Pancreas (tissue), 10 donors: ENCODE measurements around the gene SPATA31C1. TPM values are rescaled to one million over a fixed set of nuclear protein-coding genes. Genes with fewer than 3 reads are reported as not detected.
"Not testable (repeated sequence)": the region's sequence is repeated elsewhere in the genome, so short reads cannot be mapped to it uniquely, and the experiment has no call there.

ENCODE experiments used
- ATAC-seq, 4 donors: fragments of 200-7000 bp; cut with Tn5 transposase; one replicate each; pipeline versions ENCODE4 v1.8.0 to v1.9.1; 2020; ENCODE audit warnings: mild to moderate bottlenecking in 4 of 4, moderate library complexity in 4 of 4
- DNase-seq, 6 donors: peaks; one replicate each; pipeline ENCODE4 v3.0.0-alpha.2; 2020
- FAIRE-seq: peaks from 2 replicates; lab custom pipeline; 2012; peaks lifted over from hg19 to GRCh38; lab: Jason Lieb, UNC
- H3K27ac ChIP-seq, 4 donors: fragments of 200-600 bp; sonication (generic); 1 replicate in 3 of 4; 2 replicates in 1 of 4; pipeline versions ENCODE4 v1.5.0 to v1.8.0; 2020
- H3K27me3 ChIP-seq, 4 donors: fragments of 200-600 bp; one replicate each; pipeline ENCODE4 v1.8.0; 2021
- H3K36me3 ChIP-seq, 3 donors: fragments of 200-600 bp; sonication (generic) in 1 of 3; one replicate each; pipeline versions ENCODE4 v1.5.0 to v1.8.0; 2020 to 2021
- H3K4me1 ChIP-seq, 3 donors: fragments of 200-600 bp; one replicate each; pipeline ENCODE4 v1.8.0; 2021
- H3K4me3 ChIP-seq, 4 donors: fragments of 200-600 bp; sonication (generic) in 2 of 4; one replicate each; pipeline versions ENCODE4 v1.5.0 to v1.8.0; 2020 to 2021
- H3K9me3 ChIP-seq, 4 donors: fragments of 200-600 bp; one replicate each; pipeline ENCODE4 v1.8.0; 2021
- WGBS, 2 donors: extraction: QIAGEN DNeasy Blood & Tissue Kit; methylation state at CpG; one replicate each; pipeline ENCODE4 v1.1.7; 2013; 5-methylcytosine and 5-hydroxymethylcytosine counted together
- intact Hi-C, 3 donors: fragments of 100-400 bp; cut with DNase I; formaldehyde crosslinking; loops; one replicate each; pipeline versions ENCODE4 v1.11.1 to v1.14.2; 2022
- polyA plus RNA-seq, 2 donors: library from polyadenylated mRNA; stranded (reverse); fragments of 200-250 nt; gene quantifications; one replicate each; pipeline ENCODE4 v1.2.3, GENCODE V29; 2013
- total RNA-seq, 6 donors: library from RNA; stranded (reverse); fragmentation: NEBNext Ultra II Directional in 4 of 6; extraction: Animal tissue kit (Norgen Biotek cat#: 25700) in 4 of 6; gene quantifications; one replicate each; pipeline versions ENCODE4 v1.2.1 to v1.2.4, GENCODE V29; 2021 to 2023
- TF ChIP-seq, protein P1 (sequence below), 4 donors: fragments of 200-600 bp; sonication (generic) in 3 of 4; IDR thresholded peaks; one replicate each; pipeline versions ENCODE4 v1.5.0 to v1.8.0; 2021; ENCODE audit warnings: antibody characterized with exemption in 4 of 4
- donor health status: healthy with polysubstance abuse.
- donor health status: DM: no; HTN: no; CAD: no; lungs with moderate emphysema.
- donor health status: DM: no; HTN: no; CAD: no.
- donor health status: control.
- donor health status: control.
- donor health status: Bipolar disorder and iron deficiency.
- donor health status: DM: yes; HTN: yes; CAD: no.
- donor health status: DM: no; HTN: no; CAD: no.
- donor health status: DM: no; HTN: no; CAD: no.
- donor health status: DM: yes; HTN: yes; CAD: no.

The SPATA31C1 gene
- total RNA-seq (not detected), polyA plus RNA-seq (not detected)

DNA sequence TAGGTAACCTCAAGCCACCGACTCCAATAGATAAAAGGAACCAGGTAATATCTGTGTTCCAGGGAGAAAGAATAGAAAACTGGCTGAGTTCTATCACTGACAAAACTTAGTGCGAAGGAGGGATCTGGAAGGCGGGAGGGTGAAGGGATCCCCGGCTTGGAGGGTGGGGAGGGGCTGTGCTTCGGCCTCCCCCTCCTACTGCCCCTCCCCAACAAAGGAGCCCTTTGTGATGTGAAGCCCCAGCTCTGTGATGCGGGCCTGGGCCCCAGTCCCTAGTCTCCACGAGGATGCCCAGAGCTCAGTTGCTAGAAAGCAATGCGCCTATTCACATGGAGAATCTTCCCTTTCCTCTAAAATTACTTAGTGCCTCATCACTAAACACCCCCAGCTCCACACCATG, at the start of gene SPATA31C1:
SPATA31C1 (plus strand) TSS at position 301 of the 400 bp plus-strand sequence.
- H3K9me3 ChIP-seq, DNase-seq, FAIRE-seq, H3K27ac ChIP-seq, ATAC-seq, H3K36me3 ChIP-seq, H3K4me1 ChIP-seq, intact Hi-C loops, H3K27me3 ChIP-seq, H3K4me3 ChIP-seq: not testable (repeated sequence)
- no CpG with 5 or more reads among the region's 8 CpGs for WGBS, 2 donors

DNA sequence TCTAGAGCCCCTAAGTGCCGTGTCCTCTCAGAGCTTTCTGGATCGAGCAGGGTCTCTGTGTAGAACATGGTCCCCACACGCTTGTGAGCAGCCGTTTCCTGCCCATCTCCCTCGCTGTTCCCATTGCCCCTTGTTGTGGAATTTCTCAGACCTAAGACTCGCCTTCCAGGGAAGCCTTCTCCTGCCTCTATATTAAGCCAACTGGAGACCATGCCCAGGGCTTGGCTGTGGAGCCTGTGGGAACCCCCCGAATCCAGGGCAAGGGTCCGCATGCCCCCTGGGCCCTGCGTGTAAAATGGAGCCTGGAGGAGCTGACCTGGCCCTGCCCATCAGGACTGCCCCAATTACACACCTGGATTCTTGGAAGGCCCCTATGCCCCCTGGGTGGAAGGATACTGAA, 49.6 kb upstream of the SPATA31C1 start:
- FAIRE-seq = no peak
- intact Hi-C loops = no loop called here
- no peak for ATAC-seq

DNA sequence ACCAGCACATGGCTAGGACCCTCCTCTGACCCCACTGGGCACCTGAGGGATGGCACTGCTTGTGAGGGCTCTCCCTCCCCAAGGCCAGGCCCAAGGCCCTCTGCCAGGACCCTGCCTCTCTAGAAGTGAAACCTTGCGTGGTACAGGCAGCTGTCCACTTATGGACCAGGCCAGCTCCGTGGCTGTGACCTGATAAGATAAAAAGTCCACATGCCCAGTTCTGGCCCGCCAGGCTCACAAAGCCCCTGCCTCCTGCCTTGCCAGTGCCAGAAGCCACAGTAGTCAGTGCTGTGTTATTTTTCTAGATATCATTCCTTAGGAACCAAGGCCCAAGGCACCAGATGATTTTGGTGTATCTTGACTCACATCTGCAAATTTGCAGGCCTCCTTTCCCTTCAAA, 49.1 kb upstream of the SPATA31C1 start:
- H3K4me1 ChIP-seq = no peaks in the 10 kb centered on the region
- intact Hi-C loops = no loop called here
- TF ChIP-seq, protein P1, sequence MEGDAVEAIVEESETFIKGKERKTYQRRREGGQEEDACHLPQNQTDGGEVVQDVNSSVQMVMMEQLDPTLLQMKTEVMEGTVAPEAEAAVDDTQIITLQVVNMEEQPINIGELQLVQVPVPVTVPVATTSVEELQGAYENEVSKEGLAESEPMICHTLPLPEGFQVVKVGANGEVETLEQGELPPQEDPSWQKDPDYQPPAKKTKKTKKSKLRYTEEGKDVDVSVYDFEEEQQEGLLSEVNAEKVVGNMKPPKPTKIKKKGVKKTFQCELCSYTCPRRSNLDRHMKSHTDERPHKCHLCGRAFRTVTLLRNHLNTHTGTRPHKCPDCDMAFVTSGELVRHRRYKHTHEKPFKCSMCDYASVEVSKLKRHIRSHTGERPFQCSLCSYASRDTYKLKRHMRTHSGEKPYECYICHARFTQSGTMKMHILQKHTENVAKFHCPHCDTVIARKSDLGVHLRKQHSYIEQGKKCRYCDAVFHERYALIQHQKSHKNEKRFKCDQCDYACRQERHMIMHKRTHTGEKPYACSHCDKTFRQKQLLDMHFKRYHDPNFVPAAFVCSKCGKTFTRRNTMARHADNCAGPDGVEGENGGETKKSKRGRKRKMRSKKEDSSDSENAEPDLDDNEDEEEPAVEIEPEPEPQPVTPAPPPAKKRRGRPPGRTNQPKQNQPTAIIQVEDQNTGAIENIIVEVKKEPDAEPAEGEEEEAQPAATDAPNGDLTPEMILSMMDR (IDR thresholded peaks at IDR 0.05) = no peak
- no peak for DNase-seq
- ATAC-seq = no peak
- no peak overlapping the region for H3K27ac ChIP-seq
- H3K27me3 ChIP-seq = no peaks in the 10 kb centered on the region
- no peaks in the 10 kb centered on the region for H3K9me3 ChIP-seq
- WGBS, 2 donors = 50 to 64% methylated on average over 3 of the region's 3 CpGs
- H3K4me3 ChIP-seq = no peak overlapping the region
- H3K36me3 ChIP-seq = no peaks in the 10 kb centered on the region
- no peak for FAIRE-seq

More for the DNA sequence above, 49.6 kb upstream of the SPATA31C1 start:
- H3K4me3 ChIP-seq = no peak overlapping the region
- no peaks in the 10 kb centered on the region for H3K9me3 ChIP-seq
- no peaks in the 10 kb centered on the region for H3K36me3 ChIP-seq
- no peaks in the 10 kb centered on the region for H3K27me3 ChIP-seq
- H3K4me1 ChIP-seq = no peaks in the 10 kb centered on the region
- no peak for DNase-seq
- TF ChIP-seq, protein P1 (IDR thresholded peaks at IDR 0.05) = no peak
- WGBS, 2 donors = 94 to 99% methylated on average over 9 of the region's 9 CpGs
- H3K27ac ChIP-seq = no peak overlapping the region

DNA sequence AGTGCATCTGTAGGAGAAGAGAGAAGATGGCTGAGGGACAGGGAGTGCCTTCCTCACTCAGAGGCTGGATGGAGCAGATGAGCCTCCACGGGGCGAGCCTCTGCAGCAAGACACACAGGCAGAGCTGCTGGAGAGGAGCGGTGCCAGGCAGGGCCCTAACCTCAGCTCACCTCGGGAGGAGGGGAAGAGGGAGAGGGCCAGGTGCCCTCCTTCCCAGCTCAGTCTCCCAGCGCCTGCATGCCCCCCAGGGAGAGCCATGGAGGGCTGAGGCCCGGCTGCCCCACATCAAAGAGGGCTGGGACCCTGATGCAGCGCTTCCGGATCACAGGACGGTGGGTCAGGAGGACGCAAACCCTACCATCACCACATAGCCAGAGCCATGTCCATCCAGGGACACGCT, 48.7 kb upstream of the SPATA31C1 start:
- Histone ChIP-seq H3K27ac (no peak overlapping the region), H3K9me3 (no peaks in the 10 kb centered on the region), H3K27me3 (no peaks in the 10 kb centered on the region), H3K4me1 (no peaks in the 10 kb centered on the region), H3K36me3 (no peaks in the 10 kb centered on the region), H3K4me3 (no peak overlapping the region)
- TF ChIP-seq, protein P1 (IDR thresholded peaks at IDR 0.05) = no peak
- ATAC-seq (no peak), FAIRE-seq (no peak), DNase-seq (no peak)
- intact Hi-C loops = no loop called here
- WGBS, 2 donors = 82 to 90% methylated on average over 11 of the region's 11 CpGs

DNA sequence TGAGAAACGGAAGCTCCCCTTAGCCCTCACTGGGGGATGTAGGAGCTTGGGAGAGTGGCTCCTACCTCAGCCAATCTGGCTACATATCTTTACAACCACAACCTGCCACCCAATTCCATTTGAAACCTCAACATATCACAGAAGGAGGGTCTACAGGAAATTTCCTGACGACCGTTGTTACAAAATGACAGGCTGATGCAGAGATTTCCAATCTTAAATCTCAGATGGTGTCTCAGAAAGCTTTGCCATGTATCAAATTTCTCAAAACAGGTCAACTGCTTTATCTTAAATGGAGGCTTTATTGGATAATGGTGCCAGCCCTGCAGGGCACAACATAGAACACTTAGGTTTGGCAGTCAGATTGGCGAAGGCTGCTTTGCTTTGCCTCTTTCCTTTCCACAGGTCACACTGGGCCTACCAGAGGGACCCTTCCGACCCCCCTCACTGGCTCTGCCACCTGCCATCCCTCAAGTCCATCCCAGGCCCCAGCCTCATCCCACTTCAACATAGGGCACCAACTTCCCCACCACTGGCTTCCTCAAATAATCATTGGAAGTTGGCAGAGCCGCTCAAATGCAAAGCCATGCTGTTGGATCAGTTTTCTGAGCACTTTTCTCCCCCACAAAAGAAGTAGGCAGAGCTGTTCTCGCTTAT, 46.2 kb upstream of the SPATA31C1 start:
- TF ChIP-seq, protein P1 (IDR thresholded peaks at IDR 0.05) = no peak
- intact Hi-C loops = no loop called here
- no peak for FAIRE-seq
- Histone ChIP-seq H3K4me3 (no peak overlapping the region), H3K4me1 (no peaks in the 10 kb centered on the region), H3K27ac (no peak overlapping the region), H3K9me3 (no peaks in the 10 kb centered on the region), H3K36me3 (no peaks in the 10 kb centered on the region), H3K27me3 (no peaks in the 10 kb centered on the region)
- DNase-seq = no peak
- no peak for ATAC-seq
- WGBS, 2 donors = 95% methylated on average over 7 of the region's 7 CpGs
